Stomach (tissue), 9 donors: ENCODE data around the gene HOXD3. TPM values are rescaled to one million over a fixed set of nuclear protein-coding genes. Genes with fewer than 3 reads are reported as not detected.

Experiments used
- DNase-seq, 2 donors: peaks; one replicate each; pipeline versions ENCODE4 v3.0.0 to v3.0.0-alpha.2; 2013 to 2019
- H3K27ac ChIP-seq, 5 donors: fragments of 200-600 bp in 4 of 5; sonication (generic) in 4 of 5; one replicate each; pipeline ENCODE4 v1.5.1; 2013 to 2019; ENCODE audit warnings: mild to moderate bottlenecking in 1 of 5, moderate library complexity in 1 of 5
- H3K27me3 ChIP-seq, 3 donors: fragments of 200-600 bp; sonication (generic); one replicate each; pipeline ENCODE4 v1.5.1; 2017 to 2019; ENCODE audit warnings: mixed run types in 1 of 3
- H3K36me3 ChIP-seq, 4 donors: fragments of 200-600 bp; sonication (generic); 1 replicate in 3 of 4; 2 replicates in 1 of 4; pipeline ENCODE4 v1.5.1; 2016 to 2019
- H3K4me1 ChIP-seq, 4 donors: fragments of 200-600 bp; sonication (generic); one replicate each; pipeline ENCODE4 v1.5.1; 2016 to 2019
- H3K4me3 ChIP-seq, 4 donors: fragments of 200-600 bp; sonication (generic) in 3 of 4; one replicate each; pipeline ENCODE4 v1.5.1; 2016 to 2019; ENCODE audit warnings: mild to moderate bottlenecking in 1 of 4
- H3K9me3 ChIP-seq, 4 donors: fragments of 200-600 bp; sonication (generic); one replicate each; pipeline ENCODE4 v1.5.1; 2016 to 2019
- EP300 ChIP-seq: sonication (generic); formaldehyde crosslinking; IDR thresholded peaks from one replicate; pipeline ENCODE4 v1.6.1; 2017; ENCODE audit warnings: antibody characterized with exemption
- POLR2A ChIP-seq, 4 donors: fragments of 450-650 bp; IDR thresholded peaks; one replicate each; pipeline ENCODE4 v1.6.1; 2016; ENCODE audit warnings: antibody characterized with exemption in 4 of 4, control low read depth in 2 of 4, mild to moderate bottlenecking in 1 of 4, moderate library complexity in 1 of 4
- POLR2AphosphoS5 ChIP-seq, 3 donors: sonication (generic); formaldehyde crosslinking; IDR thresholded peaks; one replicate each; pipeline ENCODE4 v1.6.1; 2016; ENCODE audit warnings: antibody characterized with exemption in 3 of 3
- WGBS, 5 donors: extraction: QIAGEN DNeasy Blood & Tissue Kit in 3 of 5; methylation state at CpG; one replicate each; pipeline versions ENCODE4 v1.1.5 to v1.1.7; 2013 to 2018; 5-methylcytosine and 5-hydroxymethylcytosine counted together
- intact Hi-C: fragments of 100-400 bp; cut with DNase I; formaldehyde crosslinking; loops from one replicate; pipeline ENCODE4 v1.15.1; 2023; ENCODE audit warnings: low total_unique reads
- polyA plus RNA-seq, 3 donors: library from polyadenylated mRNA; stranded (reverse); fragments of 200-250 nt; gene quantifications; one replicate each; pipeline ENCODE4 v1.2.3, GENCODE V29; 2013
- total RNA-seq, 5 donors: library from RNA; depleted of rRNA; stranded (reverse); fragments of >200 nt; gene quantifications; one replicate each; pipeline versions ENCODE4 v1.1.0 to v1.2.3, GENCODE V29; 2014 to 2016
- TF ChIP-seq, protein P1 (sequence below), 7 experiments: fragments of 450-650 bp in 4 of 7; fragments of 200-600 bp in 3 of 7; sonication (generic) in 3 of 7; IDR thresholded peaks; one replicate each; pipeline ENCODE4 v1.5.1; 2016 to 2019; ENCODE audit warnings: antibody characterized with exemption in 7 of 7, control low read depth in 2 of 7, mild to moderate bottlenecking in 1 of 7
- donor health status: healthy with polysubstance abuse.
- donor health status: Bipolar disorder and iron deficiency.
- donor health status: healthy.

HOXD3 gene
- total and polyA plus RNA-seq, 8 donors = 0.44 to 11.0 (median 2.0) TPM; not detected in 2

DNA sequence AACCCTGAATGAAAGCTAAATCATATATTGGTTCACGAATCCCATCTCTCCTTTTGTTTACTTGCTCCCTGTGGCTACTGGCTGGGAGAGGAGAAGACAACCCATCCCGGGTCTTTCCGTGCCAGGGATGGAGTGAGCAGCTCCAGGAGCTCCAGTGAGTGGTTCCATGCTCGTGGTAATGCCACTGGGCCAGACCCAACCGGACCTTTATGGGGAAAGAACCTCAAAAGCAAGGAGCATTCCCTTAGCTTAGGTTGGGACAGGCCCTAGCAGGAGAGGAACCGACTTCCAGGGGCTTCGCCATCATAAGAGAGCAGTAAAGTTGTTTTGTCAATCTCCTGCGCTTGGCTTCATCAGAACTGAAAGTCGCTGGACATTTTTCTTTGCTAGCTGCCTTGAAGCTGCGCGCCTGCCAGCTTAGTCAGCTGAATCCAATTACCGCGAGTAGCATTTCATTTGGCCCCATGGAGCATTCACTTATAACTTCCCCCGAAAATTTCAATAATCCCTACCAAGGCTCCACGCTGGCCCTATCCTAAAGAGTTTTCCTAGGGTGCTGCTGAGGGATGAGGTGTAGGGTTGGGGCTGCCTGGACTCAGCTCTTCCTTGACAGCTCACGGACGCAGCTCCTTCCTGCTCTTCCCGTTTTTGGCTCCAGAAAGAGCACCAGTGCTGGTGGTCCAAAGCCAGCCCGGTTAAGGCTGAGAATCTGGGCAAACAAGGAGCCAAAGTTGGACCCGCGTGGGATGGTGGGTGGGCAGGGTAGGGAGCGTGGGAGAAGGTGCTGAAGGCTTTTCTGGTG lies 4.9 kb downstream of the HOXD3 start:
- 5 to 12% (median 11%) methylated on average over 22 of the region's 22 CpGs for WGBS, 5 donors
- no peak for TF ChIP-seq POLR2AphosphoS5 (IDR thresholded peaks at IDR 0.05)
- no peak for TF ChIP-seq POLR2A (IDR thresholded peaks at IDR 0.05)
- TF ChIP-seq, protein P1, sequence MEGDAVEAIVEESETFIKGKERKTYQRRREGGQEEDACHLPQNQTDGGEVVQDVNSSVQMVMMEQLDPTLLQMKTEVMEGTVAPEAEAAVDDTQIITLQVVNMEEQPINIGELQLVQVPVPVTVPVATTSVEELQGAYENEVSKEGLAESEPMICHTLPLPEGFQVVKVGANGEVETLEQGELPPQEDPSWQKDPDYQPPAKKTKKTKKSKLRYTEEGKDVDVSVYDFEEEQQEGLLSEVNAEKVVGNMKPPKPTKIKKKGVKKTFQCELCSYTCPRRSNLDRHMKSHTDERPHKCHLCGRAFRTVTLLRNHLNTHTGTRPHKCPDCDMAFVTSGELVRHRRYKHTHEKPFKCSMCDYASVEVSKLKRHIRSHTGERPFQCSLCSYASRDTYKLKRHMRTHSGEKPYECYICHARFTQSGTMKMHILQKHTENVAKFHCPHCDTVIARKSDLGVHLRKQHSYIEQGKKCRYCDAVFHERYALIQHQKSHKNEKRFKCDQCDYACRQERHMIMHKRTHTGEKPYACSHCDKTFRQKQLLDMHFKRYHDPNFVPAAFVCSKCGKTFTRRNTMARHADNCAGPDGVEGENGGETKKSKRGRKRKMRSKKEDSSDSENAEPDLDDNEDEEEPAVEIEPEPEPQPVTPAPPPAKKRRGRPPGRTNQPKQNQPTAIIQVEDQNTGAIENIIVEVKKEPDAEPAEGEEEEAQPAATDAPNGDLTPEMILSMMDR (IDR thresholded peaks at IDR 0.05) = no peak
- no peak for TF ChIP-seq EP300
- H3K36me3 ChIP-seq = no peaks in the 10 kb centered on the region
- peaks cover 12 to 69% (median 38%) of the 10 kb centered on the region in 4 donors for H3K4me1 ChIP-seq
- intact Hi-C loops = no loop called here
- no peak overlapping the region for H3K27ac ChIP-seq
- peaks cover 38 to 100% (median 100%) of the 10 kb centered on the region in 3 donors for H3K27me3 ChIP-seq
- H3K9me3 ChIP-seq = peaks cover 0 to 17% (median 3%) of the 10 kb centered on the region in 4 donors
- peak in 1 of 2 donors; percentile 66 for DNase-seq
- H3K4me3 ChIP-seq = no peak overlapping the region

- H3K9me3 ChIP-seq = peaks cover 0 to 12% (median 3%) of the 10 kb centered on the region in 4 donors
- H3K27ac ChIP-seq = no peak overlapping the region
- DNase-seq = no peak
- no peaks in the 10 kb centered on the region for H3K36me3 ChIP-seq
- peaks cover 12 to 59% (median 27%) of the 10 kb centered on the region in 4 donors for H3K4me1 ChIP-seq
- no peak overlapping the region for H3K4me3 ChIP-seq
- 6 to 15% (median 11%) methylated on average over 29 of the region's 29 CpGs for WGBS, 5 donors
- TF ChIP-seq, protein P1 (IDR thresholded peaks at IDR 0.05) = no peak
- TF ChIP-seq EP300 (no peak), POLR2AphosphoS5 (IDR thresholded peaks at IDR 0.05) (no peak), POLR2A (IDR thresholded peaks at IDR 0.05) (no peak)
- intact Hi-C loops = no loop called here
- H3K27me3 ChIP-seq = peaks cover 33 to 100% (median 96%) of the 10 kb centered on the region in 3 donors
These were observed 6.0 kb downstream of the HOXD3 start for GRCh38 chr2:176162911-176163671.

- Histone ChIP-seq H3K36me3 (no peaks in the 10 kb centered on the region), H3K4me3 (no peak overlapping the region), H3K27me3 (peaks cover 33 to 100% (median 96%) of the 10 kb centered on the region in 3 donors), H3K4me1 (peaks cover 12 to 53% (median 24%) of the 10 kb centered on the region in 4 donors), H3K27ac (no peak overlapping the region), H3K9me3 (peaks cover 0 to 12% (median 3%) of the 10 kb centered on the region in 4 donors)
- no peak for TF ChIP-seq POLR2AphosphoS5 (IDR thresholded peaks at IDR 0.05)
- no peak for TF ChIP-seq POLR2A (IDR thresholded peaks at IDR 0.05)
- no peak for TF ChIP-seq EP300
- TF ChIP-seq, protein P1 (IDR thresholded peaks at IDR 0.05) = no peak
- 7 to 18% (median 8%) methylated on average over 12 of the region's 12 CpGs for WGBS, 5 donors
- intact Hi-C loops = no loop called here
- no peak for DNase-seq
These were observed 6.6 kb downstream of the HOXD3 start for GRCh38 chr2:176163672-176164056.

DNA sequence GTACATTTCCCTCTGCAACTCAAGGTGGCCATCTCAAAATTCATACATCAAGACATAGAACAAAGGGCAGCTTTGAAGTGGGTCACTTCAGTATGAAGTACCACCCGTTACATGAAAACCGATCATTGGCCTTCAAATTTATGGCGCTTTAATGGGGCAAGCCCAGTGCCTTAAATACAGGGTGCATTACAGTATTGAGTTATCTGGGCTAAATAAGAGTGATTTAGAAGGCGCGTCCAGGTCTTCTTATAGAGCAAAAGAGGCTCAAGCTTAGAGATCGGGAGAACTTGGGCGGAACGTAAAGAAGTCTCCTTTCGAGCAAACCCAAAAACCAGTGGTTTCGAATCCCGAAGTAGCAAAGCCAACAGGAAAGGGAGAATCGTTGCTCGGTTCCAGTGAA lies 7.1 kb downstream of the HOXD3 start:
- 14 to 28% (median 20%) methylated on average over 13 of the region's 13 CpGs for WGBS, 5 donors
- intact Hi-C loops = no loop called here
- TF ChIP-seq, protein P1 (IDR thresholded peaks at IDR 0.05) = no peak
- TF ChIP-seq POLR2AphosphoS5 (IDR thresholded peaks at IDR 0.05) = no peak
- no peak for TF ChIP-seq POLR2A (IDR thresholded peaks at IDR 0.05)
- no peak for TF ChIP-seq EP300
- H3K4me1 ChIP-seq = peaks cover 12 to 48% (median 22%) of the 10 kb centered on the region in 4 donors
- no peak overlapping the region for H3K4me3 ChIP-seq
- peaks cover 28 to 100% (median 96%) of the 10 kb centered on the region in 3 donors for H3K27me3 ChIP-seq
- peaks cover 0 to 12% (median 3%) of the 10 kb centered on the region in 4 donors for H3K9me3 ChIP-seq
- no peaks in the 10 kb centered on the region for H3K36me3 ChIP-seq
- no peak overlapping the region for H3K27ac ChIP-seq
- DNase-seq = no peak
